ENCODE measurements around the gene KLK13.

GRCh38 chr19:51031220-51031879 is 33.5 kb downstream of the KLK13 start:
- TF ChIP-seq EZH2 (IDR thresholded peaks at IDR 0.05; ENCODE audit: low read length) (no peak), CTCF (optimal IDR thresholded peaks at IDR 0.05 in 1 of 3, IDR thresholded peaks at IDR 0.05 in 1 of 3, conservative IDR thresholded peaks at IDR 0.05 in 1 of 3; ENCODE audit: extremely low read depth in 1 of 3, insufficient read depth in 2 of 3, low read length in 3 of 3) (no peak)

All from keratinocyte (primary cell).